ENCODE data around the gene PTPRE. TPM values are rescaled to one million over a fixed set of nuclear protein-coding genes. Genes with fewer than 3 reads are reported as not detected.
A peak's percentile ranks its signal among the peaks of the same experiment; 100 is the strongest.

PTPRE gene
- total RNA-seq, 1 donor from 2014 or later = 1.6 TPM

DNA sequence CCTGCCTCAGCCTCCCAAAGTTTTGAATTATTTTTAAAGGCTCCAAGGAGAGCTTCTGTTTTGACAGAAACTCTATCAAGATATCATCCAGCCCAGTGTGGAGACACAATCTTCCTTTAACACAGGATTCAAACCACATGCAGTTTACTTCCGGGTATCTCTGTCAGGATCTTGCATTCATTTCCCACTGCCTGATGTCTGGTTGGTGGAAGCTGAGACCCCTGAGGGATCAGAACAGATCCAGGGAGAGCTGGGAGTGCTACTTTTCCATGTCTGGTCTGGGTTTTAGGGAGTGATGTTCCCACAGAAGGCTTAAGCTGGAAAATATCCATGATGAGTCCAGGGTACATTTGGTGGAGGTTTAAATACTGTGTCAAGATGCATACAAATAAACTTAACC lies 16.7 kb downstream of the PTPRE start:
- DNase-seq (ENCODE audit: low spot score) (no peak), ATAC-seq (no peak)

DNA sequence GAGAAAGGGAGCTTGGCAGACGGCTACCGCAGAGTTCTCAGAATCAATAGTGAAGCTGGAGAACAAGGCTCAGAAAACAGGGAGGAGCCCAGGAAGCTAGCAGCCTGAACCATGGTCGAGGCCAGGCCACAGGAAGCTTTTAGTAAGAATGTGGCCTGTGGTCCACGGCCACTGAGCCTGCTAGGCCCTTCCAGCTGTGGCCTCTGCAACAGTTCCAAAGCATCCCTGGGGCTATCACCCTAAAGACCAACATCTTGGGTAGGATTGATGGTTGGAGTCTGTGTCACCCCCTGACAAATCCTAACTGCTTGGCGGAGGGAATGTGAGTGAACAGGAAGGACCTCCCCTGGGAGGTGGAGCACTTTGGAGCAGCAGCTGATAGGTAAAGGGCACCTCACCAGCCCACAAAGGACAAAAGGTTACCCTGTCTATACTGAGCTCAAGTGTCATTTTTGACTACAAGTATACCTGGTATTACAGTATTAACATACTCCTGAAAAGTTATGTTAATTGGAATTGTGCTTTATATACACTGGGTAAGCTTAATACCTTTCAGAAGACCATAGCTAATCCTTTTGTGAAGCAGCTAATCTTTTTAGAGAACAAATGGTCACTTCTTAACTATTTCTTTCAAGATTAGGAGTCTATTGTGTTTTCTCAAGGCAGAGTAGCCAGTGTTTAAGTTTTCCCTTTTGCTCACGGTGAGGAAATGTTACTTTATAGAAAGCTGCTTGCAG lies 18.7 kb downstream of the PTPRE start:
- no peak for ATAC-seq
- DNase-seq (ENCODE audit: low spot score) = no peak

DNA sequence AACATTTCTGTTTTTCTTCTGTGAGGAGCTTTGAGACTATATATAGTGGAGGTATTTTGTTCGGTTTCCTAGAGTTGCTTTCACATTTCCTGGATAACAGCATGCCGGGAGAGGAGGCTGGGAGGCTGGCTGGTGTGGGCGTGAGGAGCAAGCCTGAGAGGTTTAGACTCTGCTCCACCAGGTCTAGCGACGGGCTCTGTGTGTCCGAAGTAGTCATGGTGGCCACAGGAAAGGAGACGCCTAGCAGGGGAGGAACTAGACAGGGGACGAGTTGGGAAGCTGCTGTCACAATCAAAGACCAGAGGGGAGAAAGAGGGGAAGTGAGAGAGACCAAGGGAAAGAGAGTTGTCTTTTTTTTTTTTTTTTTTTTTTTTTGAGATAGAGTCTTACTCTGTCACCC lies 19.6 kb downstream of the PTPRE start:
- DNase-seq (ENCODE audit: low spot score) (no peak), ATAC-seq (peak; percentile 42)

DNA sequence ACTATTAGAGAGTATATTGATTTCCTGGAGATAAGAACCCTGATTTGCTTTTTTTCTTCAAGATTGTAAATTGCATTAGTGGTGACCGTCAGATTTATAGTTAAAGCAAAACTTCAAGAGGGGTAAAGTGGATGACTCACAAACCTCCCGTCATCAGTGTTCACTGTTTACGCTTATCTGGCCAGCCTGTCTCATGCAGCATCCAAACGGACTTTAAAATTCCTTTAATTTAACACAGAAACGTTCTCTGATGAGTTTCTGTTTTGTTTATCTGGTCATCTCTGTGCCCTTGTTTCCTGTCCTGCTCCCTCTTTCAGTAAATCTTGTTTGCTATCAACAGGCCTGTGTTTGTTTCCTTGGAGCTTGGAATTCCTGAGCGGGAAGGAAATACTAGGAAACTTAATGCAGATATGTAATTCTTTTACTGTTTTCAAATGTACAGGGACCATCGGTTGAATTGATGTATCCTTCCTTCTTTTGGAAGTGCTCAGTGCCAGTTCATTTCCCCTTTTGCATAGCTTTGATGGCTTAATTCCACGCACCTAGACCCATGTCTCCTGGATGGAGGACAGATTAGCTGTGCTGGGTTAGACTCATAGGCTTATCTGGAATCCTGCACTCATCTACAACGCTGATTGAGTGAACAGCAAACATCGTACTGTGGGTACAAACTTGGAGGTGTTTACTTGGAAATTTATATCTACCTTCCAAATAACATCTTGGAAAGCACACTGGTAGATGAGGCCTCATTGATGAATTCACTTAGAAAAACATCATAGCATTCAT lies 21.3 kb downstream of the PTPRE start:
- ATAC-seq (no peak), DNase-seq (ENCODE audit: low spot score) (no peak)

DNA sequence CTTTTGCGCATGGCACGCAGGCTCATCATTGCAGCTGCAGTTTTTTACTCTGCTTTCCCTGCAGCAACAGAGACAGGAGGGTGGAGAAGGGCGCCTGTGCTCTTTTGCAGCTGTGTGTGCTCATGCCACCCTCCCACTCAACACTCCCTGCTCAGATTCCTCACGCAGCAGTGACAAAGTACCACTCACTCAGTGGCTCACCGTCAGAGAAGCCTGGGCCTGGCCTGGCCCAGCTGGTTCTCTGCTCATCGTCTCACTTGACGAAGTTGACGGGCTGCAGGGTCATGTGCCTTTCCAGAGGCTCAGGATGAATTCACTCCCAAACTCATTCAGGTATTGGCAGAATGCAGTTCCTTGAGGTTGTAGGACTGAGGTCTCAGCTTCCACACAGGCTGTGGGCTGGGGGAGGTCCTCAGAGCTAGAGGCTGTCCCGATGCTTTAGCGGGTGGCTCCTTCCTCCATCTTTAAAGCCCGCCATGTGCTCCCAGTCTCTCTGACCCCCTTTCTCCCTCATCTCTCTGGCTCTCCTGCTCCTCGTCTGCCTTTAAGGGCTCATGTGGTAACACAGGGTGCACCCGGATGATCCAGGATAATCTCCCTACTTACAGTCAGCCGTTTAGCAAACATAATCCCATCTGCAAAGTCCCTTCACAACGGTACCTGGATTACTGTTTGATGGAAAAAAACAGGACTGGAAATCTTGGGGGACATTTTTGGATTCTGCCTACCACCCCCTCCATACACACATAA lies 25.8 kb downstream of the PTPRE start:
- DNase-seq (ENCODE audit: low spot score) (no peak), ATAC-seq (no peak)

DNA sequence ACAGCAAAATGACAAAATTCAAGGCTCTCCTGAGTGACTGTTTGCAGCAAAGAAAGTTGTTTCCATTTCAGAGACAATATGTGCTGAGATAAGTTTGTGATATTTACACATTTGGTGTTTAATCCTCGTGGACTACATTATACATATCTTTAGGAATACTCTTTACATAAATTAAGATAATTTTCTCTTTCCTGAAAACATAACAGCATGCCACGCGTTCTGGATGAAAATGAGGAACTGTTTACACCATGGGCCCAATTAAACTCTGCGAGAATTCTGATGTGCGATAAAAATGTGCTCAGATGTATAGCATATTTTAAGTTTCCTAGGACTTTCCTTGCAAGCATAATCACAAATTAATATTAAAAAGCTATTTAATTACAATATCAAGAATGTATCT lies 26.4 kb downstream of the PTPRE start:
- ATAC-seq = no peak
- no peak for DNase-seq (ENCODE audit: low spot score)

DNA sequence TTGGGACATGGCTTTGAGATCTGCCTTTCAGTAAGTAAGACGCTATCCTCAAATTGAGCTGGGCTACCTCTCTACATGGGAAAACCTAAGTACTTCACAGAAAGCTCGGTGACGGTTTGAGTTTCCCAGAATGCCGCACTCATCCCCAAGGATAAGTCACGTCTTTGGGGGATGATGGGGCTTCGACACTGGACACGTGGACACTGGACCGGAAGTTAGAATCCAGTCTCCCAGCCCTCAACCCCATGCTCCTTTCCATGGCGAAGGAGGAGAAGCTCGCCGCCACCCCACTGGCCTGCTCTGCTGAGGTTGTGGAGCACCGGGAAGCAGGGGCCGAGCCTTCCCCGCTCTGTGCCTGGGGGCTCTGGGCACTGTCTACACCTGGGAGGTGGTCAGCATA lies 27.5 kb downstream of the PTPRE start:
- DNase-seq (ENCODE audit: low spot score) = no peak
- ATAC-seq = no peak

DNA sequence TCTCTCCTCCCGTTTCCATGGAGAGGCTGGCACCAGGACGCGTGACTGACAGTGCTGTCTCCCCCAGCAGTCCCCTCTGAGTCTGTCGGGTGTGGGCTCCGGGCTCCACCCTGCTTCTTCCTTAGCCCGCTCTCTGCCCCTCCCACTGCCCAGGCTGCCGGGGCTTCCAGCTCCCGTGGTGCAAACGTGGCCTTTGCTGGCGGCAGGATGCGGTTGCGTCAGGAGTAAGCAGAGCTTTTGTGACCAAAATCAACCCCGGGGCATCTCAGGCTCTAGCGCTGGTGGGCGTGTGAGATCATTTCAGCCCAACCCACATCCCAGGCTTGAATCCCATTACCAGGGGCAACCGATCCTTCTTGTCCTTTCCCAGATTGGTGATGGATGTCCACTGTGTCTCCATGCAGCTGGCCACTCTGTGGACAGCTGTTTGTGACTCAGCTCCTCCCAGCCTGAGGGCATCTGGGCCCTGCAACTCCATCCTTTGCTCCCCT lies 28.2 kb downstream of the PTPRE start:
- DNase-seq (ENCODE audit: low spot score) (no peak), ATAC-seq (no peak)

DNA sequence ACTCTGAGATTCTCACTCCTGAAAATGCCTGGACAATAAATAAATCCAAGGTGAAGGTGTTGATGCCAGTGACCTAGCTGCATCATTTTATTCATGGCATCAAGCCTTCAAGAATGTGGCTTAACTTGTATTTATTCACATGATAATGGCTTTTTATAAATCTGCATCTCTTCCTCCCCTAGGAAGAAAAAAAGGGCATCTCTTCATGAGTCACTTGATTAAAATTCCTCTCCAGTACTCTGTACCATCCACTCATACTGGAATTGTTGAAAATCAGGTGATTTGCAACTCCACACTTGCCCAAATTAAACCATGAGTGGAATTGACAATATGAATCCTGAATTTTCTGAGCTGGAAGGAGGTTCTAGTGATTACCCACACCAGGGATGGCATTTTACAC lies 30.2 kb downstream of the PTPRE start:
- ATAC-seq = no peak
- no peak for DNase-seq (ENCODE audit: low spot score)

DNA sequence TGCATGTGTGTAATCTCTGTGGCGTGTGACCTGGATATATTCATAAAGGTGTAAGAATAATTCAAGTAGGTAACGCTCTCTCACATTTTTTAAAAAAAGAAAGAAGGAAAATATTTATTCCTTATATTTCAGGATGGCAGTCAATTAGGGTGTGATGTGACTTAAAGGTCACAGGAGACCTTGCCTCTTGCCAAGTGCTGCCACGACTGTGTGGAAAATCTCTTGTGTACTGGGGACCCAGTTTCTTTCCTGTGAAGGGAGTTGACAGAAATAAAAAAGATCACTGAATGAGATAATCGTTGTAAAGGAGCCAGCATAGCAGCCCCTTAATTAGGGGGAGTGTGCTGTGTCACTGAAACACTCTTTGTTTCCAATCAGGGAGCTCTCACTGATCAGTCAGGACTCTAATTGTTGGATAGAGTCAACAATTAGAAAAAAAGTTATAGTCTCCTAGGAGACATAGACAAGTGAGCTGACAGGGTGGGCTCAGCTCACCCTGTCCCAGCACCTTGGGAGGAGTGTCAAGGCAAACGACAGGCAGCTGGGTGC lies 31.1 kb downstream of the PTPRE start:
- no peak for ATAC-seq
- no peak for DNase-seq (ENCODE audit: low spot score)

DNA sequence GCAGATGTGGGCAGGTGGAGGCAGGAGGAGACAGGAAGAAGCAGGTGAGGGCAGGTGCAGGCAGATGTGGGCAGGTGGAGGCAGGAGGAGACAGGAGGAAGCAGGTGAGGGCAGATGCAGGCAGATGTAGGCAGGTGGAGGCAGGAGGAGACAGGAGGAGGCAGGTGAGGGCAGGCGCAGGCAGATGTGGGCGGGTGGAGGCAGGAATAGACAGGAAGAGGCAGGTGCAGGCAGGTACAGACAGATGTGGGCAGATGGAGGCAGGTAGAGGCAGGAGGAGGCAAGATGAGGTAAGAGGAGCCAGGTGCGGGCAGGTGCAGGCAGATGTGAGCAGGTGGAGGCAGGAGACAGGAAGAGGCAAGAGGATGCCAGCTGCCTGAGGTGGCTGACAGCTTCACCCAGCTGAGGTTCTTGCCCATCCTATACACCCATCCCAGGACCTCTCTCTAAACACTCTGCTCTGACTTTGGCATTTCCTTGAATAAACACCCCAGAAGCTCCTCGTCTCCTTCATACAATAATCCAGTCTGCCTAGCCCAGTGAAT lies 33.0 kb downstream of the PTPRE start:
- ATAC-seq (no peak), DNase-seq (ENCODE audit: low spot score) (no peak)

DNA sequence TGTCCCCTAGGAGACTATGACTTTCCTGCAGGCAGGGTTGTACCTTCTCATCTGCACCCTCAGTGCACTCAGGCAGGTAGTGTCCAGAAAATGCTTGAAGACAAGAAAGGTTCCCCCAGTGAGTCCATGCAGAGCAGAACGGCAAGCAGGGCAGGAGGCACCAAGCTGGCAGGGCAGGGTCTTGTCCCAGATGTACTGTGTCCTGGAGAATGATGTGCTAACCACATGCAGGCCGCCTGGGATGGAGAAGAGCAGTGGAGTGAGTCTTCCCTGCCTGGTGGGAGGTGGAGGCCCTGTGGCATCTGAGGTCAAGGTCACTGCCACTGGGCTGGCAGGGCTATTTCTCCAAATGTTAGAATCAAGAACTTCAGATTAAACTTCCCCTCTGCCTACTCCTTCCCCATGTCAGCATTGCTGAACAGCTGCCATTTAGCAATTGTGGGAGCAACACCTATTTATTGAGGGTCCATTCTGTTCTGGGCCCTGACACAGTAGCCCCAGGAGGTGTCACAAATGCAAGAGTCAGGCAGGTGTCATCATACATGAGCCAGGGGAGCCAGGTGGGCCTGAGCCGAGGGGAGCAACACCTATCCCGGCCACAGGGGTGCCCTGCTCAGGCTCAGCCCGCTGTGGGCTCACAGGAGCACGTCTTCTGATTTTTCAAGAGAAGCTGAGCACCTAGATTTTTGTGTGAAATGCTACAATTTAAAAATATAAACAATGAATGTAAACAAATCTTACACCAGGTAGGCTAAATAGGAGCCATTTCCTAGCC lies 34.1 kb downstream of the PTPRE start:
- ATAC-seq (no peak), DNase-seq (ENCODE audit: low spot score) (no peak)

DNA sequence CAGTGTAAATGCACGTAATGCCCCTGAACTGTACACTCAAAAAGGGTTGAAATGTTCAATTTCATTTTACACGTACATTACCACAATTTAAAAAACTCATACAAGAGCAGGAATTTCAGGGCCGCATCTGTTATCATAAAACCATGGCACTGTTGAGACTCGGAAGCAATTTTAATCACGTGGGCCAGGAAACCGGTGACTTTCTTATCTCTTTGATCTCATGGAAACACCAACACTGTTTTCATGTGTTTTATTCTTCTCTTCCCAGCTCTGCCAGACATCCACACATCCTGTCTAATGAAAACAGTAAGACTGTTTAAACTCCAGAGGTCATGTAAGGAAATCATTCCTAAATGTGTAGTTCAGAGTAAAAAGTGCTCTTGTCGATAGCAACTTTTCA lies 35.9 kb downstream of the PTPRE start:
- DNase-seq (ENCODE audit: low spot score) (no peak), ATAC-seq (no peak)

DNA sequence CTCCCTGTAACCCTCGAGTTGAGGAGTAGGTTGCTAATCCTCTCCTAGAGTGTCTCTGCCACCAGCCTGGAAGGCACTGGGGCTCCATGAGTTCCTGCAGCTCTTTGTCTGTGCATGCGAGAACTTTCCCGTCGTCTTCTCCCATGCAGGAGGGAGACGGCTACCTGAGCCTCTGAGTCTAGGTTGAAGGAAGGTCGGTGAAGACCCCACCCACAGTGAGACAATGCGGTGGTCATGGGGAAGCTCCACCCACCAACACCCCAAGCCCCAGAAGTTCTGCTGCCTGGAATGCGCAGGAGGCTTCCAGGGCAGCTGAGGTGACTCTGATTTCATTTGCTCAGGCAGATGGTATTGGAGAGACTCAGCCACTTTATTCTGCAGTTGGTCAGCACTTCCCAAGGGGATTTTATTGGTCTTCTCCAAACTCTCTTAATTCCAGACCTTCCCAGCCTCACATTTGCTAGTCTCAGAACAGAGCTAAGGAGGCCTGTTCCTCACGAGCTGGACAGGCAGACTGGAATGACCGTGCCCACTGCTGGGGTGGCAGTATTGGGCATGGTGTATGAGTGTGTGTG lies 36.5 kb downstream of the PTPRE start:
- ATAC-seq = no peak
- no peak for DNase-seq (ENCODE audit: low spot score)

DNA sequence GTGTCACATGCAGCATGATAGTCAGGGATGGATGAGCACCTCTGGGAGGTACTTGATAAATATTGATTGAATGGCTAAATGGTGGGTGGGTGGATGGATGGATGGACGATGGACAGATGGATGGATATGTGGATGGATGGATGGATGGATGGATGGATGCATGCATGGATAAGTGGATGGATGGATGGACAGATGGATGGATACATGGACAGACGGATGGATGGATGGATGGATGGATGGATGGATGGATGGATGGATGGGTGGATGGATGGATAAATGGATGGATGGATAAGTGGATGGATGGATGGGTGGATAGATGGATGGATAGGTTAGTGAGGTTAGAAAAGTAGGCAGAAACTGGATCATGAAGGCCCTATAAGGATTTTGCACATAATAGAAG lies 37.4 kb downstream of the PTPRE start:
- DNase-seq (ENCODE audit: low spot score) = no peak
- no peak for ATAC-seq

DNA sequence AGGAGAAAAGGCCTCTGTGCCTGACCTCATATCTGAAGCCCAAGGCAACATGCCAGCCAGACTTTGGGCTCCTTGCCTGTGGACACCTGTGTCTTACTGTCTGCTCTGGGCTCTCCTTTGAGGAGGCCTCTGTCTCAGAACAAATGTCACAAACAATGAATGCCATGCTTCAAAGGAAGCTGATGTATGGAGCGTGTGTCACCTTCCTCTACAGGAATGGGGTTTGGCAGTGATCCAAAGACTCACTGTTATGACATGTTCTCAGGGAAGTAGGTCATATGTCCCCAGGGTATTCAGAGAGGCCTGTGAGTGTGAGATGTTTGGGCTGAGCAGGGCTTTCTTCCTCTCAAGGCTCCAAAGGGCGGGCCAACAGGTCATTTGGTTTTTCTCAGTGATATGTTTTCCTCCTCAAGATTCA lies 38.4 kb downstream of the PTPRE start:
- no peak for DNase-seq (ENCODE audit: low spot score)
- ATAC-seq = no peak

DNA sequence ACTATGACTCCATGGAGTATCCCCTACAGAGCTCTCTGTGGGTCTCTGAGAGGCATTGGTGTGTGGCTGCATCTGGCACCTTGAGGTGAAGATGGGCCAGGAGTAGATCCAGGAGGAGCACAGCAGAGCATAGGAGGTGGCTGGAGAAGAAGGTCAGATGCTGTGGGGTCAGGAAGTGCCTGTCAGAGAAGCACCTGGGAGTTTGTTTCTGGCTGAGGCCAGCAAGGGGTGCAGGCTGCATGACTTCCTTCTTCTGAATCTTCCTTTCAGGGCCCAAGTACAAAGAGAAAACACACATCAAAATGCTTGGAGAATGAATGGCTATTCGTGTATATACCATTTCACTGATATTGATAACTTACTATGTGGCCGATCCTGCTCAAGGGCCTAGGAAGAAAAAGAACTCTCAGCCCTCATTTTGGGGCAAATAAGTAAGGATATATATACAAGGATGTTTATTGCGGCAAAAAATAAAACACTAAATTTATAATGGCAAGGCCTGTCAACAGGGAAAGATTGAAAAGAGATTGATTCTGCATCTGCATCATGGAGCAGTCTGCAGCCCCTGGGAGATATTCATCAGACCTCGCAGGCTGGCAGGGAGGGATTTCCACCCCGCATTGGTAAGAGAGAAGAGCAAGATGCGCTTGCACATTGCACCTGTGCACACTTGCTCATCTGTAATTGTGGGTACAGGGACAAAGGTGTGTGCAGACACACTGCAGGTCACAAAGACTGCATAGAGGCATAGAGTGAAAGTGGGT lies 39.2 kb downstream of the PTPRE start:
- ATAC-seq (no peak), DNase-seq (ENCODE audit: low spot score) (no peak)

DNA sequence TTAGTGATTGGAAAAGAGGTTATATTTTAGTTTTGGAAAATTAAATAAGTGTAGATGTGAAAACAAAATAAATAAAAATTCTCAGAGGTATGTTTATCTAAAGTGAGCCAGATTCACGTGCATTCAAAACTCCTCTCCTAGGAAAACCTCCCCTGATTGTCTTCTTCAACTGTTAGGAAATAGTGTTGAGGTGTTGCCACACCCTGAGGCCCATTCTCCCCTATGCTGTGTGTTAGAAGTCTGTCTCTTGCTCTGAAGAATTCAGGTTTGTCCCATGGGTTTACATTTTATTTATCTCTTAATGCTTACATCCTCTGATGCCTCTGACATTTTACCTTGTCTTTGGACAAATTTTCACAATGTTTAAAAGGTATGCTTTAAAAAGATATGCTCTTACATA lies 40.3 kb downstream of the PTPRE start:
- DNase-seq (ENCODE audit: low spot score) (no peak), ATAC-seq (no peak)

DNA sequence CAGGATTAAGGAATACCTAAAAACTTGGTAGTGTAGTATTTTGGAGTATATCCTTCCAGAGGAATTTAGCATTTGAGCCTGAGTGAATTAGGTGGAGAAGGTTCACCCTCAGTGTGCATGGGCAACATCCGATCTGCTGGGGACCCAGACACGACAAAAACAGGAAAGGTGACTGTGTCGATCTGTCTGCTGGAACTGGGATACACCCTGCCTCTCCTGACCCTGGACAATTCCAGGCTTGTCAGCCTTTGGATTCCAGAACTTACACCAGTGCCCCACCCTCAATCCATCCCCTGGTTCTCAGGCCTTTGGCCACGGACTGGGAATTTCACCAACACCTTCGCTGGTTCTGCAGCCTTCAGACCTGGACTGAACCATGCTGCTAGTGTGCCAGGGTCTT lies 41.9 kb downstream of the PTPRE start:
- DNase-seq (ENCODE audit: low spot score) = no peak
- ATAC-seq = no peak

Measured in left lobe of liver (tissue), 2 donors.